B cell (primary cell): ENCODE results near the gene HOXD10. TPM values are rescaled to one million over a fixed set of nuclear protein-coding genes. Genes with fewer than 3 reads are reported as not detected.

Source experiments
- ATAC-seq: fragments of 200-7000 bp; cut with Tn5 transposase; one replicate; pipeline ENCODE4 v1.10.0; 2021; ENCODE audit warnings: low read depth, mild to moderate bottlenecking, moderate number of reproducible peaks, moderate library complexity
- CTCF ChIA-PET: fragments of 350-600 bp; sonication (Branson Sonifier 250); formaldehyde crosslinking; loops from one replicate; lab custom pipeline; 2021; ENCODE audit warnings: antibody characterized with exemption, inconsistent platforms; lab: Charles Lee
- POLR2A ChIA-PET: fragments of 350-600 bp; sonication (Branson Sonifier 250); formaldehyde crosslinking; loops from one replicate; lab custom pipeline; 2021; ENCODE audit warnings: antibody characterized with exemption; lab: Charles Lee
- DNase-seq: peaks from one replicate; pipeline ENCODE4 v3.0.0; 2013
- H2AFZ ChIP-seq: 2 replicates; pipeline ENCODE4 v1.6.1; 2012; ENCODE audit warnings: mild to moderate bottlenecking, low read depth, low read length; ENCODE audit not compliant: insufficient read depth, poor library complexity, severe bottlenecking
- H3K27ac ChIP-seq, 2 donors: 1 replicate in 1 of 2; 2 replicates in 1 of 2; pipeline ENCODE4 v1.5.1; 2012 to 2013; ENCODE audit warnings: low read length in 2 of 2, mild to moderate bottlenecking in 2 of 2, moderate library complexity in 1 of 2
- H3K27me3 ChIP-seq, 4 experiments: fragments of 200-600 bp in 1 of 4; sonication (generic) in 1 of 4; replicated peaks in 1 of 4; 1 replicate in 2 of 4; 2 replicates in 2 of 4; pipeline versions ENCODE4 v1.6.1 to v1.7.0; 2013 to 2016; ENCODE audit warnings: low read length in 3 of 4, mild to moderate bottlenecking in 2 of 4, mixed read lengths in 1 of 4, moderate library complexity in 1 of 4; ENCODE audit not compliant: insufficient read depth in 4 of 4, control insufficient read depth in 3 of 4; ENCODE audit errors: control extremely low read depth in 1 of 4
- H3K36me3 ChIP-seq, 2 experiments: replicated peaks in 1 of 2; 1 replicate in 1 of 2; 2 replicates in 1 of 2; pipeline versions ENCODE4 v1.6.1 to v1.7.1; 2013; ENCODE audit warnings: low read length in 1 of 2; ENCODE audit not compliant: insufficient read depth in 2 of 2, control insufficient read depth in 1 of 2; ENCODE audit errors: control extremely low read depth in 1 of 2, extremely low read depth in 1 of 2
- H3K4me1 ChIP-seq, 2 donors: fragments of 200-600 bp in 1 of 2; sonication (generic) in 1 of 2; 1 replicate in 1 of 2; 2 replicates in 1 of 2; pipeline versions ENCODE4 v1.5.1 to v1.6.1; 2013 to 2017; ENCODE audit warnings: low read length in 2 of 2; ENCODE audit not compliant: control insufficient read depth in 2 of 2, insufficient read depth in 2 of 2
- H3K4me2 ChIP-seq: replicated peaks from 2 replicates; pipeline ENCODE3; 2012; ENCODE audit warnings: mild to moderate bottlenecking, low read depth, low read length; ENCODE audit not compliant: poor library complexity, severe bottlenecking
- H3K4me3 ChIP-seq, 5 experiments: fragments of 200-600 bp in 1 of 5; sonication (generic) in 1 of 5; 1 replicate in 3 of 5; 2 replicates in 2 of 5; pipeline versions ENCODE4 v1.5.1 to v1.7.0; 2011 to 2016; ENCODE audit warnings: low read length in 4 of 5, mild to moderate bottlenecking in 4 of 5, low read depth in 2 of 5, control low read depth in 1 of 5, moderate library complexity in 1 of 5; ENCODE audit not compliant: insufficient read depth in 1 of 5; ENCODE audit errors: control extremely low read depth in 1 of 5, extremely low read depth in 1 of 5
- H3K79me2 ChIP-seq: fragments of 200-600 bp; sonication (generic); one replicate; pipeline ENCODE4 v1.6.0; 2016; ENCODE audit warnings: low read length; ENCODE audit not compliant: control insufficient read depth, insufficient read depth
- H3K9ac ChIP-seq: fragments of 200-600 bp; sonication (generic); 2 replicates; pipeline ENCODE4 v1.6.1; 2017; ENCODE audit warnings: mild to moderate bottlenecking, low read length, moderate library complexity
- H3K9me3 ChIP-seq, 3 donors: one replicate each; pipeline versions ENCODE4 v1.6.1 to v1.7.1; 2013; ENCODE audit warnings: low read length in 2 of 3; ENCODE audit not compliant: control insufficient read depth in 2 of 3, insufficient read depth in 1 of 3; ENCODE audit errors: control extremely low read depth in 1 of 3
- H4K20me1 ChIP-seq: 2 replicates; pipeline ENCODE4 v1.6.0; 2012; ENCODE audit warnings: mild to moderate bottlenecking, low read length; ENCODE audit not compliant: insufficient read depth, control insufficient read depth, poor library complexity, severe bottlenecking
- H3K27ac Mint-ChIP-seq: one replicate; pipeline ENCODE4 v1.8.0; 2021; ENCODE audit warnings: mixed read lengths
- H3K27me3 Mint-ChIP-seq: one replicate; pipeline ENCODE4 v1.8.0; 2021; ENCODE audit warnings: mixed read lengths
- H3K4me1 Mint-ChIP-seq: one replicate; pipeline ENCODE4 v1.8.0; 2021; ENCODE audit warnings: mixed read lengths
- H3K4me3 Mint-ChIP-seq: one replicate; pipeline ENCODE4 v1.8.0; 2021; ENCODE audit warnings: mixed read lengths
- H3K9me3 Mint-ChIP-seq: one replicate; pipeline ENCODE4 v1.8.0; 2022; ENCODE audit warnings: mixed read lengths; ENCODE audit not compliant: insufficient read depth
- EZH2 ChIP-seq: IDR thresholded peaks from 2 replicates; pipeline ENCODE4 v1.6.1; 2012; ENCODE audit warnings: borderline replicate concordance, low read depth, mild to moderate bottlenecking, moderate library complexity, low read length; ENCODE audit not compliant: insufficient read depth, poor library complexity, severe bottlenecking
- WGBS: methylation state at CpG from one replicate; pipeline ENCODE4 v1.1.5; 2013; ENCODE audit warnings: missing lambda C conversion rate; ENCODE audit not compliant: insufficient coverage; 5-methylcytosine and 5-hydroxymethylcytosine counted together
- intact Hi-C: fragments of 100-400 bp; cut with micrococcal nuclease; formaldehyde crosslinking; loops from one replicate; pipeline ENCODE4 v1.10.0; 2022
- polyA plus RNA-seq: library from polyadenylated mRNA; depleted of rRNA; stranded (reverse); fragments of >200 nt; gene quantifications from 2 replicates; pipeline ENCODE4 v1.2.3, GENCODE V29; 2012
- total RNA-seq, 2 donors: library from RNA; stranded (reverse); fragments of 120-200 nt in 1 of 2; gene quantifications; 1 replicate in 1 of 2; 2 replicates in 1 of 2; pipeline versions ENCODE4 v1.2.3 to v1.2.4, GENCODE V29; 2013 to 2022
- TF ChIP-seq, protein P1 (sequence below): fragments of 200-600 bp; IDR thresholded peaks from one replicate; pipeline ENCODE4 v1.8.0; 2022; ENCODE audit warnings: antibody characterized with exemption, mild to moderate bottlenecking

Gene HOXD10
- total and polyA plus RNA-seq, 2 donors (not counting 1 experiment from before 2014, with no cell fraction given) = not detected

DNA sequence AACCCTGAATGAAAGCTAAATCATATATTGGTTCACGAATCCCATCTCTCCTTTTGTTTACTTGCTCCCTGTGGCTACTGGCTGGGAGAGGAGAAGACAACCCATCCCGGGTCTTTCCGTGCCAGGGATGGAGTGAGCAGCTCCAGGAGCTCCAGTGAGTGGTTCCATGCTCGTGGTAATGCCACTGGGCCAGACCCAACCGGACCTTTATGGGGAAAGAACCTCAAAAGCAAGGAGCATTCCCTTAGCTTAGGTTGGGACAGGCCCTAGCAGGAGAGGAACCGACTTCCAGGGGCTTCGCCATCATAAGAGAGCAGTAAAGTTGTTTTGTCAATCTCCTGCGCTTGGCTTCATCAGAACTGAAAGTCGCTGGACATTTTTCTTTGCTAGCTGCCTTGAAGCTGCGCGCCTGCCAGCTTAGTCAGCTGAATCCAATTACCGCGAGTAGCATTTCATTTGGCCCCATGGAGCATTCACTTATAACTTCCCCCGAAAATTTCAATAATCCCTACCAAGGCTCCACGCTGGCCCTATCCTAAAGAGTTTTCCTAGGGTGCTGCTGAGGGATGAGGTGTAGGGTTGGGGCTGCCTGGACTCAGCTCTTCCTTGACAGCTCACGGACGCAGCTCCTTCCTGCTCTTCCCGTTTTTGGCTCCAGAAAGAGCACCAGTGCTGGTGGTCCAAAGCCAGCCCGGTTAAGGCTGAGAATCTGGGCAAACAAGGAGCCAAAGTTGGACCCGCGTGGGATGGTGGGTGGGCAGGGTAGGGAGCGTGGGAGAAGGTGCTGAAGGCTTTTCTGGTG is 45.4 kb downstream of the HOXD10 start:
- POLR2A ChIA-PET = no interaction called here
- Mint-ChIP-seq H3K9me3 (peaks cover 2% of the 10 kb centered on the region), H3K27me3 (peaks cover 69% of the 10 kb centered on the region), H3K4me3 (no peak overlapping the region), H3K4me1 (peaks cover 9% of the 10 kb centered on the region), H3K27ac (no peak overlapping the region)
- Histone ChIP-seq H3K4me2 (no peak overlapping the region), H2AFZ (no peak overlapping the region), H4K20me1 (no peaks in the 10 kb centered on the region), H3K36me3 (no peaks in the 10 kb centered on the region), H3K9me3 (peaks cover 0 to 68% (median 0%) of the 10 kb centered on the region in 3 donors), H3K4me3 (no peak overlapping the region), H3K27me3 (peaks cover 0 to 89% (median 58%) of the 10 kb centered on the region in 4 experiments), H3K79me2 (no peaks in the 10 kb centered on the region), H3K9ac (no peak overlapping the region), H3K4me1 (peaks cover 12 to 21% of the 10 kb centered on the region in 2 donors), H3K27ac (no peak overlapping the region)
- no peak for DNase-seq
- no peak for ATAC-seq
- intact Hi-C loops = no loop called here
- 19% methylated on average over 14 of the region's 22 CpGs for WGBS
- CTCF ChIA-PET = interaction anchor here (1.3 kb wide), 1 partner anchor 32 kb away, joined by 3 read pairs; no protein-coding TSS in a partner anchor
- no peak for TF ChIP-seq EZH2

DNA sequence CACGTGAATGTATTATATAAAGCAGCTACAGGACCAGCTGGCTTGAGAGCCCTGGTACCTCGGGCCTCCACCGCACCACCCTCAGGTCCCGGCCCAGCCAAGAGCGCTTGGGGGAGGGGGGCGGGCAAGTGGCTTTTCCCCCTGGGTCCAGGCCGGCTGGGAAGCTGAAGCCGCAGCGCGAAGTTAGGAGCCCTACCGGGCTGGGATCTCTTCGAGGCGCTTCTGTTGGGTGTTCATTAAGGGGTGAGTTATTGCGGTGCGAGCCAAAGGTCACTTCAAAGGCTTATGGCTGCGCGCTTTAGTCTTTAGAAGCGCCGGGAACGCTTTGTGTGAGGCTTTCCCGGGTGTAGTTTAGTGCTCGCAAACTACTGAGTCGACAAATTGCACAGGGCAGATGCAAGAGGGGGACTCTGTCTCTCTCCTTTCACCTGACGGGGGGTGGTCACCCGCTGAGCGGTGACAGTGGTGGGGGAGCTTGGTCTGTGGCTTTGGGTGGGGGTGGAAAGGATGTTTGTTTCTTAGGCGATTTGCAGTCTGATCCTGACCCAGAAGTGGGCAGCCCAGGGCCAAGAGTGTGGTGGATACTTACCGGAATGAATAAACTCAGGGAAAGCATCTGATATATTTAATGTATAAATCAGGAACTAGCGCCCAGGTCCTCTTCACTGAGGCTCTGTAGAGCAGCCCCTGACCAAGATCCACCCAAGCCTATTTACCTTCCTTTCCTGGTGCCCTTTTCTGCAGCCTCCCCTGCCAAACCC is 46.5 kb downstream of the HOXD10 start:
- Histone ChIP-seq H3K4me3 (no peak overlapping the region), H3K27me3 (peaks cover 0 to 85% (median 60%) of the 10 kb centered on the region in 4 experiments), H3K36me3 (no peaks in the 10 kb centered on the region), H3K4me2 (no peak overlapping the region), H3K9ac (no peak overlapping the region), H3K79me2 (no peaks in the 10 kb centered on the region), H2AFZ (no peak overlapping the region), H3K27ac (no peak overlapping the region), H3K4me1 (peaks cover 9 to 16% of the 10 kb centered on the region in 2 donors), H3K9me3 (peaks cover 0 to 63% (median 0%) of the 10 kb centered on the region in 3 donors), H4K20me1 (no peaks in the 10 kb centered on the region)
- Mint-ChIP-seq H3K4me1 (peaks cover 6% of the 10 kb centered on the region), H3K9me3 (no peaks in the 10 kb centered on the region), H3K27ac (no peak overlapping the region), H3K4me3 (no peak overlapping the region), H3K27me3 (peaks cover 72% of the 10 kb centered on the region)
- TF ChIP-seq, protein P1, sequence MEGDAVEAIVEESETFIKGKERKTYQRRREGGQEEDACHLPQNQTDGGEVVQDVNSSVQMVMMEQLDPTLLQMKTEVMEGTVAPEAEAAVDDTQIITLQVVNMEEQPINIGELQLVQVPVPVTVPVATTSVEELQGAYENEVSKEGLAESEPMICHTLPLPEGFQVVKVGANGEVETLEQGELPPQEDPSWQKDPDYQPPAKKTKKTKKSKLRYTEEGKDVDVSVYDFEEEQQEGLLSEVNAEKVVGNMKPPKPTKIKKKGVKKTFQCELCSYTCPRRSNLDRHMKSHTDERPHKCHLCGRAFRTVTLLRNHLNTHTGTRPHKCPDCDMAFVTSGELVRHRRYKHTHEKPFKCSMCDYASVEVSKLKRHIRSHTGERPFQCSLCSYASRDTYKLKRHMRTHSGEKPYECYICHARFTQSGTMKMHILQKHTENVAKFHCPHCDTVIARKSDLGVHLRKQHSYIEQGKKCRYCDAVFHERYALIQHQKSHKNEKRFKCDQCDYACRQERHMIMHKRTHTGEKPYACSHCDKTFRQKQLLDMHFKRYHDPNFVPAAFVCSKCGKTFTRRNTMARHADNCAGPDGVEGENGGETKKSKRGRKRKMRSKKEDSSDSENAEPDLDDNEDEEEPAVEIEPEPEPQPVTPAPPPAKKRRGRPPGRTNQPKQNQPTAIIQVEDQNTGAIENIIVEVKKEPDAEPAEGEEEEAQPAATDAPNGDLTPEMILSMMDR = no peak
- no peak for TF ChIP-seq EZH2
- 10% methylated on average over 28 of the region's 29 CpGs for WGBS
- DNase-seq (no peak), ATAC-seq (no peak)
- ChIA-PET CTCF (no interaction called here), POLR2A (no interaction called here)
- intact Hi-C loops = no loop called here
